ENCODE measurements around the gene RB1.
"Not testable (repeated sequence)": the region's sequence is repeated elsewhere in the genome, so short reads cannot be mapped to it uniquely, and the experiment has no call there.

RB1 gene

DNA sequence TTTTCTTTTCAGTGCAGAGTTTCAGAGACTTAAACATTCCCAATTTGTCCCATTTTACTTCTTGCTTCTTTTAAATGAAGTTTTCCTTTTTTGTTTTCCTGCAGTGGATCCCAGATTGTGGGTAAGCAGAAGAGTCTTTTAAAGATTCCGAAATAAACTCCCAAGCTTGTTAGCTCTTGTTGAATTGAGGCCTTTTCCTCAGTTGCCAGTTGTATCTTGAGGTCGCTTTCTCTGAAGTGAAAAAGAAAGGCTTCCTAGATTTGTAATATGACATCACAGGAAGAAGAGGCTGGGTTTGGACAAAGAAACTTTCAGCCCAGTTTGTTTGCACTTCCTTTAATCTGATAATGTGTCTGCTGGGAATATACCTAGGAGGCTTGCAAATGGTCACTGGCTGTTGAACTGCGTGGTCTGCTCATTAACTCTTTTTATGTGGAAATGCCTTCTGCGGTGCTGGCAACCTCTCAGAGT, 109.4 kb downstream of the RB1 start, which contains the start of gene LPAR6:
LPAR6 (minus strand) TSS at position 233 of the 471 bp plus-strand sequence. CDS start 690 bp downstream, outside the sequence.
- DNase-seq, result peak; percentile 60 to 63

DNA sequence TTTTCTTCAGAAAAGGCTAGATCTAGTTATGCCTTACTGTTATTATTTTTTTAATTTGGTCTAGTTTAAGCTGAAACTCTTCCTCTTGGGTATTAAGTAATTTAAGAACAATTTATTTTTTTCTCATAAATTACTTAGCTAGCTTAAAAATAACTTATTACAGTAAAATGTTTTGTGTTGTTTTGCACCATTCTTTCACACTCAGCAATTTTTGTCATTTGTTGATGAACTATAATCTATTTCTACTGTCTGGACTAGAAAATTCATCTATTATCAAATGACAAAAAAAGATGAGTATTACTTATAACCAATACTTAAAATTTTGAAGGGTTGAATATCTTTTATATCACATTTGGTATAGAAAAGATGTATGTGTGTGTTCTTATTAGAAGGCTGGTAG, 111.0 kb downstream of the RB1 start:
- no peak for DNase-seq

DNA sequence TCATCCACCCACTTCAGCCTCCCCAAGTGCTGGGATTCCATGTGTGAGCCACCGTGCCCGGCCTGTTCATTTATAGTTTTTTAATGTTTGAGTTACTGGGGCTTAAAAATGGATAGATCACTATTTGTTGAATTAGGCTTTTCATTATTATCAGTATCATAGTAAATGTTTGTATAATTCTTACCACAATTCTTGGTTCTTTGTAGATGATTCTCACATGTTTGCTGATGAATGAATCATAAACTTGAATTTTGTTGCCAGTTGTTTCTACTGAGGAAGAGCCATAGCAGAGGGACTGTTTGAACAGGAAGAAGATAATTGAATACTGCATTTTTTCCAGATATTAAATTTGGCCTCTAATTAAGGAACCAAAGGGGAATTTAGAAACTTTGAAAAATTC, 112.0 kb downstream of the RB1 start:
- DNase-seq, result no peak

DNA sequence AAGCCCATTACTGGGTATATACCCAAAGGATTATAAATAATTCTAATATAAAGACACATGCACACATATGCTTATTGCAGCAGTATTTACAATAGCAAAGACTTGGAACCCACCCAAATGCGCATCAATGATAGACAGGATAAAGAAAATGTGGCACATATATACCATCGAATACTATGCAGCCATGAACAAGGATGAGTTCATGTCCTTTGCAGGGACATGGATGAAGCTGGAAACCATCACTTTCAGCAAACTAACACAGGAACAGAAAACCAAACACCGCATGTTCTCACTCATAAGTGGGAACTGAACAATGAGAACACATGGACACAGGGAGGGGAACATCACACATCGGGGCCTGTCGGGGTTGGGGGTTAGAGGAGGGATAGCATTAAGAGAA, 118.5 kb downstream of the RB1 start:
- not testable (repeated sequence) for DNase-seq

DNA sequence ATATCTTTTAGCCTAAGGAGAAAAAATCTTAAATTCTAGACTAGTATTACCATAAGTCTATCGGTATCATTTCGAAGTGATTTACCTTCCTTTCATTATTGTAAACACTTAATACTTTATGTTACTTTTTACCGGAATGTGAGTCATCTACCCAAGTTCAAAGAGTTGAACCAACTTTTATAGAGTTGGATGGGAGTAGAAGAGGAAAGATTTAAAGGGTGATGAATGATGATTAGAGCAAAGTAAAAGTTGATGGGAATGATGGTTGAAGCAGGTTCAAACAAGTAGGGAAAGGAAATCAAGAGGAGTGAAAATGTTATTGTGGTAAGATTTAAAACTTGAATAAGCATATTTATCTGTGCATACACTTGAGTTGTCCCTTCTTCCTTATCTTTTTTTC, 120.7 kb downstream of the RB1 start:
- no peak for DNase-seq

DNA sequence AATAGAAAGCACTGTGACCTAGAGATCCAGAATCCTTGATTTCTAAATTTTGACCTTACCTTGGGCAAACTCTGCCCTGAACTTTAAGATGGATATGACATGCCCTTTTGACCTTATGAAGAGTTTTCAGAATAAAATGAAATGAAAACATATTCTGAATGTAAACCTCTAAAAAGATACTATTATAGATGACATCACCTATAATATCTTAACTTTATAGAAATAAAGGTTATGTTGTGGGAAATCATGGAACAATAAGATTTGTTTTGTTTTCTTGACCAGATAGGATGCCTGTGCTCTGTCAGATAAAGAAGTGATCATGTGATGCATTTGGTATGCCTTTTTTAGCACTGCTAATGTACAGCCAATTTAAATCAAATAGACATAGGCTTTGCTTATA, 122.5 kb downstream of the RB1 start:
- DNase-seq, result no peak

DNA sequence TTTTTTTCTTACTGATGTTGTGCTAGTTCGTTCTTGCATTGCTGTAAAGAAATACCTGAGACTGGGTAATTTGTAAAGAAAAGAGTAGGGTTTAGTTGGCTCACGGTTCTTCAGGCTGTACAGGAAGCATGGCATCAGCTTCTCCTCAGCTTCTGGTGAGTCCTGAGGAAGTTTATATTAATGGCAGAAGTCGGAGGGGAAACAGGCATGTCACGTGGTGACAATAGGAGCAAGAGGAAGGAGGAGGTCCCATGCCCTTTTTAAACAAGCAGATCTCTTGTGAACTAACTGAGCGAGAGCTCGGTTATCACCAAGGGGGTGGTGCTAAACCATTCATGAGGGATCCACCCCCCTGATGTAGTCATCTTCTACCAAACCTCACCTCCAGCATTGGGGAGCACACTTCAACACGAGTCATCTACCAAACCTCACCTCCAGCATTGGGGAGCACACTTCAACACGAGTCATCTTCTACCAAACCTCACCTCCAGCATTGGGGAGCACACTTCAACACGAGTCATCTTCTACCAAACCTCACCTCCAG, 123.3 kb downstream of the RB1 start:
- not testable (repeated sequence) for DNase-seq

DNA sequence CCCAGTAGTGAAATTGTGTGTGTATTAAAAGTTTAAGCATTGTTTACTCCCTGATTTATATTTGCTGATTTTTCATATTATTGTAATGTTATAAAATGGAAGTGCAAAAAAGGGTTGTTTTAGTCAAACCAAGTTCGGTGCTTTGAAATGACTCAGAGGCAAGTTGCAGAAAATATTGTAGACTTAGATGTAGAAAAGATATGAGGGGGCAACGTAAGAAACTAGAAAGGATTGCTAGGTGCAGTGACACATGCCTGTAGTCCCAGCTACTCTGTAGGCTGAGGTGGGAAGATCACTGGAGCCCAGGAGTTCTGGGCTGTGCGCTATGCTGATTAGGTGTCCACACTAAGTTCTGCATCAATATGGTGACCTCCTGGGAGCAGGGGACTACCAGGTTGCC, 125.5 kb downstream of the RB1 start:
- DNase-seq, result no peak

DNA sequence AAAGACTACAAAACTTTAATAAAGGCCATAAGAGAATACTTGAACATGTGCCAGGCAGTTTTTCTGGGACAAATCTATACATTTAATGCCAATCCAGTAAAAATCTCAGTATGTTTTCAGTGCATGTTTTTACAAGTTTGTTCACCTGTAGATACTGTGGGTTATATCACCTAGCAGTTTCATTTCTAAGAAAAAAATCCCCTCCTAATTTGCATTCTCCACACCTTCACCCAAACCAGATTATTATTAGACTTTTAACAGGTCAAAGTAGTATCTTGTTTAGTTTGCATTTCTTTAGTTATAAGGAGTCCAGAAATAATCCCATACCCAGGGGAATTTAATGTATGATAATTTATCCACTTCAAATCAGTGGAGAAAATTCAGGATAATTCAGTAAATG, 126.3 kb downstream of the RB1 start:
- no peak for DNase-seq

DNA sequence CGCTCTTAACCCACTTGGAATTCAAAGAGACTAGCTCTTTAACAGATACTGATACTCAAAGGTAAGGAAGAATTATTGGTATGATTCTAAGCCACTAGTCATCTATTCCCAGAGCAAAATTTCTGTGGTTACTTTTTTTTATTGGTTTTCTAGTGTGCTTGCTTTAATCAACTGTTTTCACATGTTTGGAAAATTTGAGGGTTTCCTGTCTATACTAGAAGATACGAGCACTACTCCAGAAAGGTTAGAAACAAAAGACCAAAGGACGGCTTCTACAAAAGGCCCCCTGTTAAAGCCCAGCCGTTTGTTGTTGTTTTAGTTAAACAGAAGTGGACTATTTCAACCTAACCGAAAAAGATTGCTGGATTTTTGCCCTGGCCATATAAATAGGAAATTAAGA, 127.9 kb downstream of the RB1 start:
- no peak for DNase-seq

DNA sequence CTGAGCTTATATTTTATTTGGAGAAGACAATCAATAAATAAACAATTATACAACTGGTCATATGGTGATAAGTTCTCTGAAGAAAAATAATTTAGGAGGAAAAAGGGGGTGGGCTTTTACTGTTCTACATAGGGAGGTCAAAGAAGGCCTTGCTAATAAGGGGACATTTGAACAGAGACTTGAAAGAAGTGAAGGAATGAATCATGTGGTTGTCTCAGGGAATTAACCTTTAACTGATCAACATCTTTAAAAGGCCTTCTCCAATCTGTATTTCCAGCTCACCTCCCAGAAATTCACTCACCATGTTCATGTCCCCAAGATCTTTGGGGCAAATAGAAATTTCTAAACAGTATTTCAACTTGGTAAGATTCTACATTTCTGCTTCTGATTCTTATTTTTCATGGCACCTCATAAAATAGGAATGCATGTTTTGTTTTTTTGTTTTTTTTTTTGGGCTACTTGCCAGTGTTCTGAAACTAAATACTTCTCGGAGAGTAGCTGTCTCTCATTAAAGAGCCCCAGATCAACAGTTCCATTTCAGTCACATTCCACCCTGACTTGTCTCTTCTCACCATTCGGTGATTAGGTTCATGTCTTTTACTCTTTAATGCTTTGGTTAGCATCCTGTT, 128.6 kb downstream of the RB1 start:
- no peak for DNase-seq

DNA sequence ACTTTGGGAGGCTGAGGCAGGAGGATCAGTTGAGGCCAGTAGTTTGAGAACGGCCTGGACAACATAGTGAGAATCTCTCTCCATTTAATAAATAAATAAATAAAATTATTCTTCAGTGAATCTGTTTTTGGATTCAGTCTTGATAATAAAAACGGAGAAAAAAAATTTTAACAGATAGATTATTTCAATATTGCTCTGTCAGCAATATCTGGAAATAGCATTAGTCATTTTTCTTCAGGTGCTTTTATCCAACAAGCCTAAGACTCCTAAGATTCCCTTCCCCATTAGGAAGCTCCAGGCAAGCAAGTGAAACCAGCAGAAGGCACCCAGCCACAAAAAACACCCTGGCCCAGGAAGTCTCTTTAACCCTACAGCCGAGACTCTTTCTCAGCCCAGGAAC, 130.6 kb downstream of the RB1 start:
- DNase-seq, result no peak

DNA sequence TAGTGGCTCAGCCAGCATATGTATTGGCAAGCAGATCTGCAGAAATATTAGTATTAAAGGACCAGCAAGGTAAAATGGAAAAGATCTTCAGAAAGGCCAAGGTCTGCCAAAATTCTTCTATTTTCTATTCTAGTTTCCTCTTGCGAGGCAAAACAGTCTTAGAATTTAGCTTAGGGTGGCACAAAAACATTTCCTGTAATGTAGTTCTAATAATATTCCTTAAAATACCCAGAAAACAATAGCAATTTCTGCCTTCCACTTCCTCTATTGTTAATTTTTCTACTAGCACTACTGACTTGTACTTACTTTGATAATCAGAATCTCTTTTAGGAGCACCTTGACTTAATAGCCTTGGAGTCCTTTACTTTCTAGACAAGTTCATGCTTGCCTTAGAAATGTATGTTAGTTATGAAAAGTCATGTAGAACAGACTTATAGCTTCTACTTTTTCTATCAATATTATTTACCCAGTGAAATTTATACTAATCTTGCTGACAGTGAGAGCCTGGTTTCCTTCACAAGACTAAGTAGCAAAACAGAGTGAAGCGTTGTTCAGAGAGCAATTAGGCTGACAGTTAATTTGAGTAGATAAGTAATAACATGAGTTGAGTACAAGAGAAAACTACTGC, 133.2 kb downstream of the RB1 start:
- no peak for DNase-seq

DNA sequence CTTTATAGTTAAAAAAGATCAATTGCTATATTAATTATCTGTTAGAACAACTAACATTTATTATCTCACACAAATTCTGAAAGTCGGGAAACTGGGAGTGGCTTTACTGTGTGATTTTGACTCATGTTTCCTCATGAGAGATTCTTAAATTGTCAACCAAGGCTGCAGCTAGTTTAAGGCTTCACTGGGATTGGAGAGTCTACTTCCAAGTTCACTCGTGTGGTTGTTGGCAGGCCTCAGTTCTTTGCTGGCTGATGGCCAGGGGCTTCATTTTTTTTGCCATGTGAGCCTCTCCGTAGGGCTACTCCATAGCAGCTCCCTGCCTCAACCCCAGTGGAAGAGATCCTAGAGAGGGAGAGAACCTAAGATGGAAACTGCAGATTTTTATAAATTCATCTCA, 133.8 kb downstream of the RB1 start:
- no peak for DNase-seq

DNA sequence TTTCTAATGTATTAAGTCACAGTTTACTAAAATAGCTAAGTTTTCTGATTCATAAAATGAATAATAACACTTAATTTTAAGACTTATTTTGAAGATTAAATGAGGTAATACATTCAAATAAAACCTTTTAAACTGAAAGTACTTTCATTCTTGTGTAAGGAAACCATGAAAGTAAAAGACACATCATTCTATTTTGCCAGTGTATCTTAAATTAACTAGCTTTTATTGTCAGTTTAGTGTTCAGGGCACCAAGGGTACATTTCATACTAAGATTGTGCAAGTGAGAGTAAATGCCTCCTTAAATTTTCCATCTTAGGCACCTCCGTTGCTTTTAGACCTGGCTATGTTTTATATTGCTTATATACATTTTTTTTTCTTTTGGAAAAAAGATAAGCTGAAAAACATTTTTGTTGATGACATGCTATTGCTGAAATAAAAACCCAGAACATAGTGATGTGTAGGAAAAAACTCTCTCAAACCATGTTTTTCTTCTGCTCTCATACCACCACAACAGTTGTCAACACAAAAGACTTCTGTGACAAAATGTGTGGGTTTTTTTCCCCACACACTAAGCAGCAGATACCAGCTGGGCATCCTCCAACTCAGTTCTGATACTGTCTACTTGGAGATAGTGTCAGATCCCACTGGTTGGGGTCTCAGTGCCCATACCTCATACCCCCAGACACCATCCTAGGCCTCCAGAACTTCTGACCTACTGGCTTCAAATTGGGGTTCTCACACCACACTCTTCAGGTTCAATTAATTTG, 140.1 kb downstream of the RB1 start:
- DNase-seq, result no peak

DNA sequence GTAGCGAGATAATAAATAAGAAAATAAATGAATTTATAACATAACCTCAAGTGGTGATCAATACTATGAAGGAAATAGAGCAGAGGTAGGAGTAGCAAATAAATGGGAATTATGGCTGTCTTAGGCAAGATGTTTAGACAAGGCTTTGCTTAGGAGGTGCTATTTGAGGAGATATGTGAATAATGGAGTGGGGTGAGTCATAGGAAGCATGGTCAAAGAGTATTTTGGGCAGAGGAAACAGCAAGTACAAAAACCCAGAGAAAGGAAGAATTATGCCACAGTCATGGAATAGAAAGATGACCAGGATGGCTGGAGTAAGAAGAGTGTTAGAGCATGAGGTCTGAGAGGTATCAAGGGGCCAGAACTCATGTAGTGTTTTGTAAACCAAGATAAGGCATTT, 142.9 kb downstream of the RB1 start:
- DNase-seq, result no peak

DNA sequence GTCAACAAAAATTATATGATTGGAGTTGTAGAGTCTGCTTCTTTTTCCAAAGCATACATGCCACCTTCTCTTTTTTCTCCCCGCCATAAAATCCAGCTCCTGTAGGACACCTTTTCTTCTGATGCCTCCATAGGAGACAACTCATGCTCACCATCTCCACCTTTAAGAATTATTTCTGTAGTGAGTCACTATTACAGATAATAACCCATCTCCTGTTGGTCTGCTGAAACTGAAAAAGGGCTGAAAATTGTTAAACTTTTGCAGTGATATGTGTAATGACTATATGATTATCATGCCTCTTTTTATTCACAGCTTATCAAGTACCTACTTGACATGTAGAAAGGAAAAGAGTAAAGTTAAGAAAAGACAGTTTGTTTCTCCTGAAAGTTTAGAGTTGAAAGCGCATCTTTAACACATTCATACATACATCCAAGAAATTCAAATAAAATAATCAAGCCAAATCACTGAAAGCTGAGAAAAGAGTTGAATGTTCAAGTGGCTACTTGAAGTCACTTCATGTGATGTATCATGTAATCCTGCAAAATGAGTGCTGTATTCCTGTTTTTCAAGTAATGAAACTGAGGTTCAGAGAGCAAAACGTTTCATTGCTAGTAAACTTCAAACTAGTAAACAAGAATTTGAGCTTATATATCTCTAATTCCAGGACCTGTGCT, 144.9 kb downstream of the RB1 start:
- no peak for DNase-seq

DNA sequence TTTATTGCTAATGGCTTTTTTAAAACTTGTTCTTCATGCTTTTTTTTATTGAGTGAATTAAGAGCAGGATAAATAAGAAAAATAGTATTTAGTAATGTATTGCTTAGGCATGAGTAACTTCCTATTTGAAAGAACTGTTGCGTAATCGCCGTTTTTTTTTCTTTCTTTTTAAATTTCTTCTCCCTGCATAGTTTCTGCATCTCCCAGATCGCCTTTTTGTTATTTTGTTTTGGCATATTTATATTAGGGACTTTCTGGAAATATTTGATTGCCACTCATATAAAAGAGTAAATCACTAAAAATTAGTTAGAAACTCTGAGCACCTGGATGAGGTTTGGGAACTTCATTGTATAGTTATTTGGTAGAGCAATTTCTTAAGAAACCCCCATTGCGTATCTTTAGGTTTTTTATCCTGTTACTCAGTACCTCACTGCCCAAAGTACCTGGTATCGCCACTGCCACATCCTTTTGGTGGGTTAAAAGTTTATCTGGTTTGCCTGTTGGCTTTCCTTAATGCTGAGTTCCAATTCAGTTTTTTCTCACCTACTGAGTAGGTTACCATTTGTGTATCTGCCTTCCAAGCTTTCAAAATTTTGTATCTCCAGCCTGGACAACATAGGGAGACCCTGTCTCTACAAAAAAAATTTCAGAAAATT, 145.5 kb downstream of the RB1 start:
- DNase-seq, result no peak

DNA sequence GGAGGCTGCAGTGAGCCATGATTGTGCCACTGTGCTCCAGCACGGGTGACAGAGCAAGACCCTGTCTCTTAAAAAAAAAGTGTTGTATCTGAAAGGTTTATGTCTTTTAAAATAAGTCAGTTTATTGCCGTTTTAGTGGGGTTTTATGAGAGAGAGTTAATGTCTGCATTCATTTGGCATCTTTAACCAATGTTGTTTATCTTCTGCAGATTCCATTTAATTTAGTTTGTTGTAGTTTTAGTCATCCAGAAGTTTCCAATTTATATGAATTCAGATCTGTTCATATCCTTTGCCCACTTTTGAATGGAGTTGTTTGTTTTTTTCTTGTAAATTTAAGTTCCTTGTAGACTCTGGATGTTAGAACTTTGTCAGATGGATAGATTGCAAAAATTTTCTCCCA, 146.1 kb downstream of the RB1 start:
- DNase-seq, result no peak

DNA sequence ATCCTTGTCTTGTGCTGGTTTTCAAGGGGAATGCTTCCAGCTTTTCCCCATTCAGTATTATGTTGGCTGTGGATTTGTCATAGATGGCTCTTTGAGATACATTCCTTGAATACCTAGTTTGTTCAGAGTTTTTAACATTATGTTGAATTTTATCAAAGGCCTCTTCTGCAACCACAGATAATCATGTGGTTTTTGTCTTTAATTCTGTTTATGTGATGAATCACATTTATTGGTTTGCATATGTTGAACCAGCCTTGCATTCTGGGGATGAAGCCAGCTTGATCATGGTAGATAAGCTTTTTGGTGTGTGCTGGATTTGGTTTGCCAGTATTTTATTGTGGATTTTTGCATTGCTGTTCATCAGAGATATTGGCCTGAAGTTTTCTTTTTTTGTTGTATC, 147.6 kb downstream of the RB1 start:
- DNase-seq, result not testable (repeated sequence)

DNA sequence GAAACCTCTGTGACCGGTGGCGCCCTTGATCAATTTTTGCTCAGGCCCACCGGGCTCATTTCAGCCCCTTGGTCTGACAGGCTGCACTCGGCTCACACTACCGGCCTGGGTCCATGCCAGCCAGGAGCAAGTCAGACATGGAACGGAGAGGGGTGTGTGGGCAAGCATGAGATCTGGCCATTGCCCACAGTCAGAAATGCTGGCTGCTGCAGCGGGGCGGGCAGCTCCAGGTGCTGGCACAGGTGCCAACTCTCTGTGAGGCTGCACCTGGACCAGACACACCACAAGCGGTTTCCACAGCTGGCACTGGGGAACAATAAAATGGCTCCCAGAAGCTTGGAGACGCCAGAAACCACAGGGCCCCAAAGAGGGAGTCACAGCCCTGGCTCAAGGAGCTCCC, 153.0 kb downstream of the RB1 start:
- DNase-seq, result no peak

DNA sequence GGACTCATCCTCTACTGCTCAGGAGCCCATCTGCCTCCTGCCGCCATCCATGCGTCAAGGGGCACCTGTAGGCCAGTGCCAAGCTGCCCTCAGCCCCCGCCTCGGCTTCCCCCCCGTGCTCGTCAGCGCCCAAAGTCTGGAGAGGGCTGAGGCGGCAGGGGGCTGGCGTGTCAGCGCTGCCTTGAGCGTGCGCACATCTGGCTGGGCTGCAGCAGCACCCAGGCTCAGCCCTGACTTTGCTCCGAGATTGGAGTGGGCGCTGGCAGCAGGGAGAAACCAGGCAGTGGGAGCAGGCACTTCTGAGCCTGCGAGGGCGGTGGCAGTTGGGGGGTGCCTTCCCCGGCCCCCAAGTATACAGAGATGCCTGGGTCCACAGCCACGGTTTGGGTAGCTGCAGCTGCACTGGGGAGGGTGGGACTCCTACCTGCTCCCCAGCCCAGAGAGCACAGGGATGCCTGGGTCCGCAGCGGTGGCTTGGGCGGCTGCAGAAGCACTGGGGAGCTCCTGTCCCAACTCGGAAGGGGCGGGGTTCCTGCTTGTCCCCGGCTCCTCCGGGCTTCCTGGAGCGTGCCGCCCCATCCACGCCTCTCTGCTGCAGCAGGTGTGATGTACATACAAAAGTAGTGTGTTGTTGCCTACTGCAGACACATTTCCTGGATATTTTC, 154.2 kb downstream of the RB1 start:
- no peak for DNase-seq

All from NCI-H1930 (cell line).